PFSK-1 (cell line): Measurements from ENCODE around the gene MARK3.

ENCODE experiments used
- POLR2AphosphoS5 ChIP-seq: IDR thresholded peaks from 2 replicates; pipeline ENCODE4 v1.6.1; 2012; ENCODE audit warnings: low read depth, mild to moderate bottlenecking, control low read depth, low read length, moderate library complexity
- REST ChIP-seq, 2 experiments: IDR thresholded peaks; 2 replicates each; pipeline versions ENCODE4 v1.6.1 to v1.8.0; 2011 to 2012; ENCODE audit warnings: low read depth in 2 of 2, low read length in 2 of 2, control low read depth in 1 of 2, inconsistent platforms in 1 of 2, mild to moderate bottlenecking in 1 of 2, moderate library complexity in 1 of 2; ENCODE audit not compliant: insufficient read depth in 1 of 2
- SIN3A ChIP-seq: IDR thresholded peaks from 2 replicates; pipeline ENCODE4 v1.6.1; 2012; ENCODE audit warnings: mild to moderate bottlenecking, low read length, moderate library complexity, borderline replicate concordance; ENCODE audit not compliant: insufficient read depth
- TAF1 ChIP-seq: IDR thresholded peaks from 2 replicates; pipeline ENCODE4 v1.6.1; 2012; ENCODE audit warnings: low read length, control low read depth, borderline replicate concordance; ENCODE audit not compliant: insufficient read depth

GRCh38 chr14:103514596-103515421 is 129.6 kb downstream of the MARK3 start:
- TF ChIP-seq SIN3A (no peak), POLR2AphosphoS5 (no peak), REST (IDR thresholded peaks at IDR 0.05; ENCODE audit: insufficient read depth in 1 of 2, low read depth in 2 of 2, low read length in 2 of 2) (no peak), TAF1 (no peak)
